NCI-H1436 treated with DMSO at 0.1 percent for 48 hours (cell line): ENCODE measurements around the gene CNGA1.

Source experiments
- DNase-seq: peaks from one replicate; lab custom pipeline; 2025; lab: John Stamatoyannopoulos, UW

Gene CNGA1

DNA sequence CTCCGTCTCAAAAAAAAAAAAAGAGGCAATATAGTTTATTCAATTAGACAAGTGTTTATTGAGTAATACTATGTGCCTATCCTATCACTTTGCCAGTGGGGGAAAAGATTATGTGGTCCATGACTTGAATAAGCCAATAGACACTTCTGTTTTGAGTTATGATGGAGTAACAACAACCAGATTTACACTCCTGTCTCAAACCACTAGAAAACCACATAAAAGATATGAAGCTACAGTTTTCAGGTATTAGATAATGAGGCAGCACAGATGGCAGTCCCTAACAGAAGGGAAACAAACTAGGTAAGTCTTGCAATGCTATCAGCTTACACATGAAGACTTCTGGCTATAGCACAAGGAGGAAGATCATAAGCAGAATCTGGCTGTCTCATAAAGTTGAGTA lies 124.6 kb downstream of the CNGA1 start:
- no peak for DNase-seq
